ENCODE results near the gene SHISA9. TPM values are rescaled to one million over a fixed set of nuclear protein-coding genes. Genes with fewer than 3 reads are reported as not detected.

Gene SHISA9
- total and polyA plus RNA-seq, 2 donors (not counting 1 experiment from before 2014, with no cell fraction given) = 0.03 to 0.07 TPM

DNA sequence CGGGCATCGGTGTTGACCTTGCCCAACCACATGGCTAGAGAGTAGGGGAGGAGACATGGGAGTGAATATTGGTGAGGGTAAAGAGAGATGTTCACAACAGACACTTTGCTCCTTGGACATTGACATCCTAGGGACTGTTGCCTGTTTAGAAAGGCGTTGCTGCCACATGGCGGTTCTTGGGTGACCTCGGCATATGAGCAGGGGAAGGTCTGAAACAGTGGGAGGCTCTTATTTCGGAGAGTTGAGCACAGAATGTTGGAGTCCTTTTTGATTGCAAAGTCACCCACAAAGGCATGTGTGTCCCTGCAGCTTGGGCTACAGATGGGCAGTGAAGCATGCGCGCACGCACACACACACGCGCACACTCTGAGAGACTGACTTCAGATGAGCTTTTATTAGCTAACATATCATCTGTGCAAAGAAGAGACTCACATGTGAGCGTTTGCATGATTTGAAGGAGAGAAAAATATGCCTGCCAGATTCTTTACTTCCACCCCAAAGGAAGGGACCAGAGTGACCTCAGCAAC, 104.4 kb downstream of the SHISA9 start:
- no peaks in the 10 kb centered on the region for H3K27me3 ChIP-seq (replicated peaks in 1 of 4; ENCODE audit: control extremely low read depth in 1 of 4, control insufficient read depth in 3 of 4, insufficient read depth in 4 of 4, low read length in 3 of 4)
- no peaks in the 10 kb centered on the region for H3K4me1 ChIP-seq (ENCODE audit: control insufficient read depth in 2 of 2, insufficient read depth in 2 of 2, low read length in 2 of 2)
- H3K27ac Mint-ChIP-seq = no peak overlapping the region
- POLR2A ChIA-PET = no interaction called here
- H3K9me3 ChIP-seq (ENCODE audit: control extremely low read depth in 1 of 3, control insufficient read depth in 2 of 3, insufficient read depth in 1 of 3, low read length in 2 of 3) = no peaks in the 10 kb centered on the region
- H3K4me3 ChIP-seq (ENCODE audit: control extremely low read depth in 1 of 5, extremely low read depth in 1 of 5, insufficient read depth in 1 of 5, low read depth in 2 of 5, low read length in 4 of 5) = no peak overlapping the region
- DNase-seq (no peak), ATAC-seq (ENCODE audit: low read depth) (no peak)
- H3K36me3 ChIP-seq (replicated peaks in 1 of 2; ENCODE audit: control extremely low read depth in 1 of 2, control insufficient read depth in 1 of 2, extremely low read depth in 1 of 2, insufficient read depth in 2 of 2, low read length in 1 of 2) = no peaks in the 10 kb centered on the region
- no peak overlapping the region for H3K4me3 Mint-ChIP-seq
- no peaks in the 10 kb centered on the region for H3K4me1 Mint-ChIP-seq
- WGBS (ENCODE audit: insufficient coverage) = 92% methylated on average over 6 of the region's 12 CpGs
- H4K20me1 ChIP-seq (ENCODE audit: control insufficient read depth, insufficient read depth, low read length, poor library complexity, severe bottlenecking) = no peaks in the 10 kb centered on the region
- intact Hi-C loops (cut with micrococcal nuclease) = no loop called here
- CTCF ChIA-PET = no interaction called here
- no peak overlapping the region for H3K27ac ChIP-seq (ENCODE audit: low read length in 2 of 2)
- H3K79me2 ChIP-seq (ENCODE audit: control insufficient read depth, insufficient read depth, low read length) = no peaks in the 10 kb centered on the region
- H3K9ac ChIP-seq (ENCODE audit: low read length) = no peak overlapping the region
- no peak overlapping the region for H2AFZ ChIP-seq (ENCODE audit: insufficient read depth, low read depth, low read length, poor library complexity, severe bottlenecking)
- H3K9me3 Mint-ChIP-seq (ENCODE audit: insufficient read depth) = no peaks in the 10 kb centered on the region
- no peak overlapping the region for H3K4me2 ChIP-seq (replicated peaks; ENCODE audit: low read depth, low read length, poor library complexity, severe bottlenecking)
- peaks cover 3% of the 10 kb centered on the region for H3K27me3 Mint-ChIP-seq
- TF ChIP-seq, protein P1, sequence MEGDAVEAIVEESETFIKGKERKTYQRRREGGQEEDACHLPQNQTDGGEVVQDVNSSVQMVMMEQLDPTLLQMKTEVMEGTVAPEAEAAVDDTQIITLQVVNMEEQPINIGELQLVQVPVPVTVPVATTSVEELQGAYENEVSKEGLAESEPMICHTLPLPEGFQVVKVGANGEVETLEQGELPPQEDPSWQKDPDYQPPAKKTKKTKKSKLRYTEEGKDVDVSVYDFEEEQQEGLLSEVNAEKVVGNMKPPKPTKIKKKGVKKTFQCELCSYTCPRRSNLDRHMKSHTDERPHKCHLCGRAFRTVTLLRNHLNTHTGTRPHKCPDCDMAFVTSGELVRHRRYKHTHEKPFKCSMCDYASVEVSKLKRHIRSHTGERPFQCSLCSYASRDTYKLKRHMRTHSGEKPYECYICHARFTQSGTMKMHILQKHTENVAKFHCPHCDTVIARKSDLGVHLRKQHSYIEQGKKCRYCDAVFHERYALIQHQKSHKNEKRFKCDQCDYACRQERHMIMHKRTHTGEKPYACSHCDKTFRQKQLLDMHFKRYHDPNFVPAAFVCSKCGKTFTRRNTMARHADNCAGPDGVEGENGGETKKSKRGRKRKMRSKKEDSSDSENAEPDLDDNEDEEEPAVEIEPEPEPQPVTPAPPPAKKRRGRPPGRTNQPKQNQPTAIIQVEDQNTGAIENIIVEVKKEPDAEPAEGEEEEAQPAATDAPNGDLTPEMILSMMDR (IDR thresholded peaks at IDR 0.05) = no peak
- TF ChIP-seq EZH2 (IDR thresholded peaks at IDR 0.05; ENCODE audit: borderline replicate concordance, insufficient read depth, low read depth, low read length, poor library complexity, severe bottlenecking) = no peak

DNA sequence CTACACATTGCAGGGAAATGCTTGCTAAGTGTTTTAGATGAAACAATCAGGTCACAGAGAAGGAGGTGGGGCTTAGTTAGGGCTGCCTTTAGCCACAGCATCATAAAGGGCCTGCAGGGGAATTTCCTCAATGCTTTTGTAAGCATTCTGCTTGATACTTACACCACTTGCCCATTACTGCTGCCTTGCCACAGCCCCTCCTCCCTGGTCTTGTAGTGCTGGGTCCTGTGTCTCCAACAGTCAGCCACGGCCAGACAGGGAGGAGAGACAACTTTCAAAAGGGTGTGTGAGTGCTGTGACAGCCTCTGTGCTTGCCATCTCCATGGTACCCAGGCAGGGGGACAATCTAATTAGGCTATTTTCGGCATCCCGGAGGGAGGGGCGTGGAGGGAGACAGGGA, 111.2 kb downstream of the SHISA9 start:
- H3K36me3 ChIP-seq (replicated peaks in 1 of 2; ENCODE audit: control extremely low read depth in 1 of 2, control insufficient read depth in 1 of 2, extremely low read depth in 1 of 2, insufficient read depth in 2 of 2, low read length in 1 of 2) = no peaks in the 10 kb centered on the region
- DNase-seq = no peak
- Mint-ChIP-seq H3K4me3 (no peak overlapping the region), H3K9me3 (ENCODE audit: insufficient read depth) (no peaks in the 10 kb centered on the region), H3K27ac (no peak overlapping the region), H3K27me3 (no peaks in the 10 kb centered on the region), H3K4me1 (no peaks in the 10 kb centered on the region)
- intact Hi-C loops (cut with micrococcal nuclease) = no loop called here
- TF ChIP-seq EZH2 (IDR thresholded peaks at IDR 0.05; ENCODE audit: borderline replicate concordance, insufficient read depth, low read depth, low read length, poor library complexity, severe bottlenecking) = no peak
- TF ChIP-seq, protein P1 (IDR thresholded peaks at IDR 0.05) = no peak
- no peaks in the 10 kb centered on the region for H3K9me3 ChIP-seq (ENCODE audit: control extremely low read depth in 1 of 3, control insufficient read depth in 2 of 3, insufficient read depth in 1 of 3, low read length in 2 of 3)
- no peaks in the 10 kb centered on the region for H3K4me1 ChIP-seq (ENCODE audit: control insufficient read depth in 2 of 2, insufficient read depth in 2 of 2, low read length in 2 of 2)
- ChIA-PET CTCF (no interaction called here), POLR2A (no interaction called here)
- no peak overlapping the region for H3K27ac ChIP-seq (ENCODE audit: low read length in 2 of 2)
- H3K9ac ChIP-seq (ENCODE audit: low read length) = no peak overlapping the region
- H4K20me1 ChIP-seq (ENCODE audit: control insufficient read depth, insufficient read depth, low read length, poor library complexity, severe bottlenecking) = no peaks in the 10 kb centered on the region
- H3K27me3 ChIP-seq (replicated peaks in 1 of 4; ENCODE audit: control extremely low read depth in 1 of 4, control insufficient read depth in 3 of 4, insufficient read depth in 4 of 4, low read length in 3 of 4) = no peaks in the 10 kb centered on the region
- H3K4me2 ChIP-seq (replicated peaks; ENCODE audit: low read depth, low read length, poor library complexity, severe bottlenecking) = no peak overlapping the region
- H3K79me2 ChIP-seq (ENCODE audit: control insufficient read depth, insufficient read depth, low read length) = no peaks in the 10 kb centered on the region
- H3K4me3 ChIP-seq (ENCODE audit: control extremely low read depth in 1 of 5, extremely low read depth in 1 of 5, insufficient read depth in 1 of 5, low read depth in 2 of 5, low read length in 4 of 5) = no peak overlapping the region
- H2AFZ ChIP-seq (ENCODE audit: insufficient read depth, low read depth, low read length, poor library complexity, severe bottlenecking) = no peak overlapping the region
- WGBS (ENCODE audit: insufficient coverage) = no CpG with 5 or more reads among the region's 4 CpGs
- ATAC-seq (ENCODE audit: low read depth) = no peak
